Measurements from ENCODE around the gene GHSR.

GRCh38 chr3:172405914-172406313 lies 42.3 kb downstream of the GHSR start:
- TF ChIP-seq EZH2phosphoT487 (IDR thresholded peaks at IDR 0.05; ENCODE audit: low read depth): no peak
- no peak for TF ChIP-seq CTCF (IDR thresholded peaks at IDR 0.05; ENCODE audit: low read depth, low read length)

Data from OCI-LY3 (cell line).